KOPT-K1 (cell line): ENCODE measurements around the gene ERH.

Source experiments
- H3K27ac ChIP-seq: fragments of 200-600 bp; sonication (generic); 2 replicates; pipeline ENCODE4 v1.5.1; 2016; ENCODE audit warnings: antibody characterized with exemption, mild to moderate bottlenecking, low read depth, low read length; ENCODE audit not compliant: poor library complexity, severe bottlenecking
- H3K36me3 ChIP-seq: fragments of 200-600 bp; sonication (generic); 2 replicates; pipeline ENCODE4 v1.5.1; 2017; ENCODE audit warnings: antibody characterized with exemption, mild to moderate bottlenecking, low read length, moderate library complexity; ENCODE audit not compliant: insufficient read depth
- H3K9me3 ChIP-seq: fragments of 200-600 bp; sonication (generic); 2 replicates; pipeline ENCODE4 v1.5.1; 2017; ENCODE audit warnings: antibody characterized with exemption, low read length, mild to moderate bottlenecking; ENCODE audit not compliant: insufficient read depth, poor library complexity, severe bottlenecking

The ERH gene

GRCh38 chr14:69374235-69374634 is 23.9 kb downstream of the ERH start:
- peaks cover 63% of the 10 kb centered on the region for H3K36me3 ChIP-seq
- H3K27ac ChIP-seq: no peak overlapping the region
- no peaks in the 10 kb centered on the region for H3K9me3 ChIP-seq

- Histone ChIP-seq H3K9me3 (no peaks in the 10 kb centered on the region), H3K36me3 (peaks cover 52% of the 10 kb centered on the region), H3K27ac (no peak overlapping the region)
These were observed 25.0 kb downstream of the ERH start for GRCh38 chr14:69373104-69373503.

- Histone ChIP-seq H3K27ac (no peak overlapping the region), H3K36me3 (peaks cover 43% of the 10 kb centered on the region), H3K9me3 (no peaks in the 10 kb centered on the region)
These were observed 26.0 kb downstream of the ERH start for GRCh38 chr14:69372146-69372545.

- no peak overlapping the region for H3K27ac ChIP-seq
- peaks cover 22% of the 10 kb centered on the region for H3K36me3 ChIP-seq
- no peaks in the 10 kb centered on the region for H3K9me3 ChIP-seq
These were observed 28.0 kb downstream of the ERH start for GRCh38 chr14:69370061-69370460.

GRCh38 chr14:69368381-69368780 is 29.7 kb downstream of the ERH start:
- no peaks in the 10 kb centered on the region for H3K9me3 ChIP-seq
- peaks cover 12% of the 10 kb centered on the region; the same call in 1 of the 2 replicates for H3K36me3 ChIP-seq
- no peak overlapping the region for H3K27ac ChIP-seq

- H3K36me3 ChIP-seq: no peaks in the 10 kb centered on the region
- no peaks in the 10 kb centered on the region for H3K9me3 ChIP-seq
- no peak overlapping the region for H3K27ac ChIP-seq
These were observed 31.3 kb downstream of the ERH start for GRCh38 chr14:69366761-69367160.

GRCh38 chr14:69366069-69366468 is 32.0 kb downstream of the ERH start:
- Histone ChIP-seq H3K36me3 (no peaks in the 10 kb centered on the region), H3K27ac (no peak overlapping the region), H3K9me3 (no peaks in the 10 kb centered on the region)

GRCh38 chr14:69364378-69364777 is 33.7 kb downstream of the ERH start:
- H3K36me3 ChIP-seq: no peaks in the 10 kb centered on the region
- H3K27ac ChIP-seq: no peak overlapping the region
- no peaks in the 10 kb centered on the region for H3K9me3 ChIP-seq

GRCh38 chr14:69363964-69364363 is 34.1 kb downstream of the ERH start:
- Histone ChIP-seq H3K27ac (no peak overlapping the region), H3K9me3 (no peaks in the 10 kb centered on the region), H3K36me3 (no peaks in the 10 kb centered on the region)

GRCh38 chr14:69363055-69363454 is 35.0 kb downstream of the ERH start:
- no peaks in the 10 kb centered on the region for H3K9me3 ChIP-seq

GRCh38 chr14:69360438-69361108 is 37.5 kb downstream of the ERH start:
- no peaks in the 10 kb centered on the region for H3K36me3 ChIP-seq
- no peak overlapping the region for H3K27ac ChIP-seq
- no peaks in the 10 kb centered on the region for H3K9me3 ChIP-seq

More at GRCh38 chr14:69363055-69363454, 35.0 kb downstream of the ERH start:
- Histone ChIP-seq H3K36me3 (no peaks in the 10 kb centered on the region), H3K27ac (no peak overlapping the region)

GRCh38 chr14:69358966-69359365 is 39.1 kb downstream of the ERH start:
- H3K9me3 ChIP-seq: no peaks in the 10 kb centered on the region
- H3K36me3 ChIP-seq: no peaks in the 10 kb centered on the region
- H3K27ac ChIP-seq: no peak overlapping the region

- Histone ChIP-seq H3K36me3 (no peaks in the 10 kb centered on the region), H3K9me3 (no peaks in the 10 kb centered on the region), H3K27ac (no peak overlapping the region)
These were observed 39.7 kb downstream of the ERH start for GRCh38 chr14:69358233-69358963.

GRCh38 chr14:69357544-69358200 is 40.4 kb downstream of the ERH start:
- Histone ChIP-seq H3K27ac (no peak overlapping the region), H3K9me3 (no peaks in the 10 kb centered on the region), H3K36me3 (no peaks in the 10 kb centered on the region)

GRCh38 chr14:69356903-69357543 is 41.1 kb downstream of the ERH start:
- Histone ChIP-seq H3K36me3 (no peaks in the 10 kb centered on the region), H3K27ac (no peak overlapping the region), H3K9me3 (no peaks in the 10 kb centered on the region)
